HepG2 (cell line): ENCODE results near the gene C2. TPM values are rescaled to one million over a fixed set of nuclear protein-coding genes. Genes with fewer than 3 reads are reported as not detected.

Source experiments
- ATF2 ChIP-seq: sonication (generic); formaldehyde crosslinking; IDR thresholded peaks from 2 replicates; pipeline ENCODE4 v1.4.0; 2020; ENCODE audit warnings: missing genetic modification reagents
- PAXIP1 ChIP-seq: sonication (generic); formaldehyde crosslinking; conservative IDR thresholded peaks from 2 replicates; pipeline ENCODE4 v1.4.0; 2020; ENCODE audit warnings: mild to moderate bottlenecking, missing genetic modification reagents, moderate library complexity
- SAFB2 ChIP-seq: sonication (generic); formaldehyde crosslinking; IDR thresholded peaks from 2 replicates; pipeline ENCODE4 v1.5.1; 2020; ENCODE audit warnings: missing genetic modification reagents, low read depth, mild to moderate bottlenecking, borderline replicate concordance
- ZBTB25 ChIP-seq: IDR thresholded peaks from 2 replicates; pipeline ENCODE4 v1.6.1; 2018; ENCODE audit warnings: missing genetic modification reagents
- polyA plus RNA-seq, 8 experiments: library from polyadenylated mRNA; depleted of rRNA in 3 of 8; stranded (reverse) in 7 of 8; unstranded in 1 of 8; fragments of >200 nt; fragmentation: Illumina TruSeq in 4 of 8; extraction: Trizol in 4 of 8; gene quantifications; 2 replicates each; pipeline versions ENCODE4 v1.2.1 to v1.2.3, GENCODE V29; 2011 to 2016; ENCODE audit warnings: low read depth in 4 of 8, missing spikeins in 1 of 8, mixed read lengths in 1 of 8; ENCODE audit not compliant: insufficient read depth in 1 of 8
- total RNA-seq, 5 experiments: library from RNA; depleted of rRNA; stranded (reverse); fragments of >200 nt; fragmentation: Illumina TruSeq; extraction: Trizol; gene quantifications; 2 replicates each; pipeline ENCODE4 v1.2.3, GENCODE V29; 2016; ENCODE audit warnings: low read depth in 1 of 5
- TF ChIP-seq, protein P1 (sequence below): sonication (generic); formaldehyde crosslinking; IDR thresholded peaks from 2 replicates; pipeline ENCODE4 v1.4.0; 2020; ENCODE audit warnings: missing genetic modification reagents

Gene C2
- total and polyA plus RNA-seq, 2 of the 13 experiments (the other 11 are each of a cell fraction or from before 2014, with no cell fraction given): 165 to 307 TPM

DNA sequence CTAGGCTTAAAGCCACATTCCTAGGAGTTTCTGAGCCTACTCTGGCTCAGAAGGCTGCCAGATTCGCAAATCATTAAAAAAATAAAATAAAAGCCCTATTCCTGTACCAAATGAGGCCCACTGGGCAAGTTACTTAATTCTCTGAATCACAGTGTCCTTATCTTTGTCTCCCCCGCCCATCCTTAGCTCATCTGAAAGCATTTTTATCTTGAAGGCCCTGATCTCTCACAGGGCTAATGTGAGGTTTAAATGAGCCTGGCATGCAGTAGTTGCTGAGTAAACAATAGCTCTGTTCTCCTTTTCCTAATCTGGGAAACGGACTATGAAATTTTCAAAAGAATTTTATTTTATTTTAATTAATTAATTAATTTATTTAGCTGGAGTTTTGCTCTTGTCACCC, 23.6 kb upstream of the C2 start (continued):
- TF ChIP-seq, protein P1, sequence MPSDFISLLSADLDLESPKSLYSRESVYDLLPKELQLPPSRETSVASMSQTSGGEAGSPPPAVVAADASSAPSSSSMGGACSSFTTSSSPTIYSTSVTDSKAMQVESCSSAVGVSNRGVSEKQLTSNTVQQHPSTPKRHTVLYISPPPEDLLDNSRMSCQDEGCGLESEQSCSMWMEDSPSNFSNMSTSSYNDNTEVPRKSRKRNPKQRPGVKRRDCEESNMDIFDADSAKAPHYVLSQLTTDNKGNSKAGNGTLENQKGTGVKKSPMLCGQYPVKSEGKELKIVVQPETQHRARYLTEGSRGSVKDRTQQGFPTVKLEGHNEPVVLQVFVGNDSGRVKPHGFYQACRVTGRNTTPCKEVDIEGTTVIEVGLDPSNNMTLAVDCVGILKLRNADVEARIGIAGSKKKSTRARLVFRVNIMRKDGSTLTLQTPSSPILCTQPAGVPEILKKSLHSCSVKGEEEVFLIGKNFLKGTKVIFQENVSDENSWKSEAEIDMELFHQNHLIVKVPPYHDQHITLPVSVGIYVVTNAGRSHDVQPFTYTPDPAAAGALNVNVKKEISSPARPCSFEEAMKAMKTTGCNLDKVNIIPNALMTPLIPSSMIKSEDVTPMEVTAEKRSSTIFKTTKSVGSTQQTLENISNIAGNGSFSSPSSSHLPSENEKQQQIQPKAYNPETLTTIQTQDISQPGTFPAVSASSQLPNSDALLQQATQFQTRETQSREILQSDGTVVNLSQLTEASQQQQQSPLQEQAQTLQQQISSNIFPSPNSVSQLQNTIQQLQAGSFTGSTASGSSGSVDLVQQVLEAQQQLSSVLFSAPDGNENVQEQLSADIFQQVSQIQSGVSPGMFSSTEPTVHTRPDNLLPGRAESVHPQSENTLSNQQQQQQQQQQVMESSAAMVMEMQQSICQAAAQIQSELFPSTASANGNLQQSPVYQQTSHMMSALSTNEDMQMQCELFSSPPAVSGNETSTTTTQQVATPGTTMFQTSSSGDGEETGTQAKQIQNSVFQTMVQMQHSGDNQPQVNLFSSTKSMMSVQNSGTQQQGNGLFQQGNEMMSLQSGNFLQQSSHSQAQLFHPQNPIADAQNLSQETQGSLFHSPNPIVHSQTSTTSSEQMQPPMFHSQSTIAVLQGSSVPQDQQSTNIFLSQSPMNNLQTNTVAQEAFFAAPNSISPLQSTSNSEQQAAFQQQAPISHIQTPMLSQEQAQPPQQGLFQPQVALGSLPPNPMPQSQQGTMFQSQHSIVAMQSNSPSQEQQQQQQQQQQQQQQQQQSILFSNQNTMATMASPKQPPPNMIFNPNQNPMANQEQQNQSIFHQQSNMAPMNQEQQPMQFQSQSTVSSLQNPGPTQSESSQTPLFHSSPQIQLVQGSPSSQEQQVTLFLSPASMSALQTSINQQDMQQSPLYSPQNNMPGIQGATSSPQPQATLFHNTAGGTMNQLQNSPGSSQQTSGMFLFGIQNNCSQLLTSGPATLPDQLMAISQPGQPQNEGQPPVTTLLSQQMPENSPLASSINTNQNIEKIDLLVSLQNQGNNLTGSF (CRISPR knock-in tag): no peak
- TF ChIP-seq ZBTB25 (CRISPR knock-in tag): no peak
- TF ChIP-seq PAXIP1 (CRISPR knock-in tag): no peak
- TF ChIP-seq ATF2: no peak
- TF ChIP-seq SAFB2 (CRISPR knock-in tag): no peak
- TF ChIP-seq, all 625 proteins: peak for 0
